GM18517 (cell line): ENCODE data around the gene ZNF143.
A peak's percentile ranks its signal among the peaks of the same experiment; 100 is the strongest.
"Not testable (repeated sequence)": the region's sequence is repeated elsewhere in the genome, so short reads cannot be mapped to it uniquely, and the experiment has no call there.

Experiments used
- ATAC-seq: cut with Tn5 transposase; IDR thresholded peaks from one replicate; pipeline ENCODE4 v1.9.1; 2021; ENCODE audit warnings: mild to moderate bottlenecking, moderate library complexity; ENCODE audit not compliant: unreplicated experiment

The ZNF143 gene

DNA sequence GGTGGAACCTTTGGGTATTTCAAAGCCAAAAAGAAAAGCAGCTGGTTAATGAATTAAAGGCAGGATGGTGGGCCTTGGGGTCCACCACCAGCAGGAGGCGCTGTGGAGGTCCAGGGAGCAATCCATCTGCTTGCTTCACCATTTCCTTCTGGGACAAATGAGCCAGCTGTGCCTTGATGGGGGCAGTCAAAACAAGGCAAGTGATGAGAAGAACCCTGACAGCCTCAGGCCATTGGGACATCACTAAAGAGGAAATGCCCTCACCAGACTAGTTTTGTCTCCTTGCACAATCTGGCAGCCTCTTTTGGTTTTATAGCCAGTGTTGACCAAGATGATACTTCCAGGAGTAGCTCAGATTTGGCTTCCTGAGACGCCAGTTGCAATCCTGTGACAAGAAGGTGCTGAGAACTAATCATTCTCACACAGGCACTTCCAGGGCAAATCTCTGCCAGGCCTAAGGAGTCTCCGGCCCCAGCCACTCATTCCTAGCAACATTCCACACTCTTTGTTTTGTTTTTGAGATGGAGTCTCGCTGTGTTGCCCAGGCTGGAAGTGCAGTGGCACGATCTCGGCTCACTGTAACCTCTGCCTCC is 74.5 kb downstream of the ZNF143 start:
- no peak for ATAC-seq

DNA sequence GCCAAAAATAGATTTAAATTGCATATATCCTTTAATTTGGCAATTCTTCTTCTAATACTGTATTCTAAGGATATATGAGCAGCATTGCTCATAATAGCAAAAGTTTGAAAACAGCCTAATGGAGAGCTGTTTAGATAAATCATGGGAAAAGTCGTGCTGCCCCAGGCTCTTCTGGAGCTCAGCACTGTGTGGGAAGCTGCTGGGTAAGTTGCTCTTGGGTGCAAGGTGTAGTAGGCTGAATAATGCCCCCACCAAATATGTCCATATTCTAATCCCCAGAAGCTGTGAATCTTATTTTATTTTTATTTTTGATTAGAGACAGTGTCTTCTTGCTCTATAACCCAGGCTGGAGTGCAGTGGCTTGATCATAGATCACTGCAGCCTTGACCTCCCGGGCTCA is 77.7 kb downstream of the ZNF143 start:
- no peak for ATAC-seq

DNA sequence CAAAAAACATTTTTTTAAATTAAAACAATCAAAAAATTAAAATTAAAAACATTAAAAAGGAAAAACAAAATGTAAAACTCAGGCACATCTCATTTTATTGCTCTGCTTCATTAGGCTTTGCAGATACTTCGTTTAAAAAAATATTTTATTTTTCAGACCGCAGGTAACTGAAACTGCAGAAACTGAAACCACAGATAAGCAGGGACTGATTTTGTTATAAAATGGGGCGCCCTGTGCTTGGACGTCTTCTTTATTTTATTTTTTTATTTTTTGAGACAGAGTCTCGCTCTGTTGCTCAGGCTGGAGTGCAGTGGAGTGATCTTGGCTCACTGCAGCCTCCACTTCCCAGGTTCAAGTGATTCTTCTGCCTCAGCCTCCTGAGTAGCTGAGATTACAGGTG is 88.4 kb downstream of the ZNF143 start:
- not testable (repeated sequence) for ATAC-seq

DNA sequence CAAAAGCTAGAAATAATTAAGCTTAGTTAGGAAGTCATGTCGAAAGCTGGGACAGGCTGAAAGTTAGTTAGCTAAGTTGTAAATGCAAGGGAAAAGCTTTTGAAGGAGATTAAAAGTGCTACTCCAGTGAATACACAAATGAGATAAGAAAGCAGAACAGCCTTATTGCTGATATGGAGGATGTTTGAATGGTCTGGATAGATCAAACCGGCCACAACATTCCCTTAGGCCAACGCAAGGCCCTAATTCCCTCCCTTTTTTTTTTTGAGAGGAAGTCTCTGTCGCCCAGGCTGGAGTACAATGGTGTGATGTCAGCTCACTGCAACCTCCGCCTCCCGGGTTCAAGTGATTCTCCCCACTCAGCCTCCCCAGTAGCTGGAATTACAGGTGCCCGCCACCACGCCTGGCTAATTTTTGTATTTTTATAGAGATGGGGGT is 89.4 kb downstream of the ZNF143 start:
- no peak for ATAC-seq

DNA sequence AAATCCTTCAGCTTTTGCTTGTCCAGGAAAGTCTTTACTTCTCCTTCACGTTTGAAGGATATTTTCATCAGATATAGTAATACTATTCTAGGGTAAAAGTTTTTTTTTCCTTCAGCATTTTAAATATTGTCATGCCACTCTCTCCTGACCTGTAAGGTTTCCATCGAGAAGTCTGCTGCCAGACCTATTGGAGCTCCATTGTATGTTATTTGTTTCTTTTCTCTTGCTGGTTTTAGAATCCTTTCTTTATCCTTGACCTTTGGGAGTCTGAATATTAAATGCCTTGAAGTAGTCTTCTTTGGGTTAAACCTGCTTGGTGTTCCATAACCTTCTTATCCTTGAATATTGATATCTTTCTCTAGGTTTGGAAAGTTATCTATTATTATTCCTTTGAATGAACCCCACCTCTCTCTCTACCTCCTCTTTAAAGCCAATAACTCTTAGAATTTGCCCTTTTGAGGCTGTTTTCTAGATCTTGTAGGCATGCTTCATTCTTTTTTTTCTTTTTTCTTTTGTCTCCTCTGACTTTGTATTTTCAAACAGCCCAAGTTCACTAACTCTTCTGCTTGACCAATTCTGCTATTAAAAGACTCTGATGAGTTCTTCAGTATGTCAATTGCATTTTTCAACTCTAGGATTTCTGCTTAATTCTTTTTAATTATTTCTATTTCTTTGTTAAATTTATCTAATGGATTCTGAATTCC is 100.6 kb downstream of the ZNF143 start:
- ATAC-seq = no peak

DNA sequence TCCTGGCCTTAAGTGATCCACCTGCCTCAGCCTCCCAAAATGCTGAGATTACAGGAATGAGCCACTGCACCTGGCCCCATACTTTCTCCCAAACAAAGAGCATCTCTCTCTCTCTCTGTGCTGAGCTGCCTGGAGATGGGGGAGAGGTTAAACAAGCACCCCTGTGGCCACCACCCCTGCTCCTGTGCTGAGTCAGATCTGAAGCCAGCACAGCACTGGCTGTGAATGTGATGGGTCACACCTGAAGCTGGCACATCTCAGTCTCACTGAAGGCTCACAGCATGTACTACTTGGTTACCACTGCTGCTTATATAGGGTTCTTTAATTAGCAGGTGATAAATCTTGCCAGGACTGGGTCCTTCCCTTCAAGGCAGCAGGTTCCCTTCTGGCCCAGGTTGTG is 101.9 kb downstream of the ZNF143 start:
- no peak for ATAC-seq

DNA sequence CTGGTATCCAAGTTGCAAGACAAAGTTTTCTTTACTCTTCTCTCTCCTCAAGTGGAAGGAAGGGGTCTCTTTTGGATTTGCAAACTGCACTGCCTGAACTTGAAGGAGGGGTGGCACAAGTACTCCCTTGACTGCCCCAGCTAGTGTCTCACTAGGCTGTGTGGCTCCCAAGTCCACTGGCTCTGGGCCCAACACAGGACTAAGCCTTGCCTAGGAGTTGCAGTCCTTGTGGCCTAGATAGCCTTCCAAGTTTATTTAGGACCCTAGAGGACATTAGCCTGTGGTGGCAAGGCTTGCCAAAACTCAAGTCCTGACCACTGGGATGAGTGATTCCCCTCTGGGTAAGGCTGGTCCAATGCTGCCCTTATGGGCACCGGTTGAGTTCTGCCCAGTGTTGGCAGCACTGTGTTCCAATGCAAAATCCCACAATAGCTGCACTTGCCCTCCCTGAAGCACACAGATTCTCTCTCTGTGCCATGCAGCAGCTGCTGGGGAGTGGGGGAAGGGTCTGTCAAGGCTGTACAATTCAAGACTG is 102.5 kb downstream of the ZNF143 start:
- no peak for ATAC-seq

DNA sequence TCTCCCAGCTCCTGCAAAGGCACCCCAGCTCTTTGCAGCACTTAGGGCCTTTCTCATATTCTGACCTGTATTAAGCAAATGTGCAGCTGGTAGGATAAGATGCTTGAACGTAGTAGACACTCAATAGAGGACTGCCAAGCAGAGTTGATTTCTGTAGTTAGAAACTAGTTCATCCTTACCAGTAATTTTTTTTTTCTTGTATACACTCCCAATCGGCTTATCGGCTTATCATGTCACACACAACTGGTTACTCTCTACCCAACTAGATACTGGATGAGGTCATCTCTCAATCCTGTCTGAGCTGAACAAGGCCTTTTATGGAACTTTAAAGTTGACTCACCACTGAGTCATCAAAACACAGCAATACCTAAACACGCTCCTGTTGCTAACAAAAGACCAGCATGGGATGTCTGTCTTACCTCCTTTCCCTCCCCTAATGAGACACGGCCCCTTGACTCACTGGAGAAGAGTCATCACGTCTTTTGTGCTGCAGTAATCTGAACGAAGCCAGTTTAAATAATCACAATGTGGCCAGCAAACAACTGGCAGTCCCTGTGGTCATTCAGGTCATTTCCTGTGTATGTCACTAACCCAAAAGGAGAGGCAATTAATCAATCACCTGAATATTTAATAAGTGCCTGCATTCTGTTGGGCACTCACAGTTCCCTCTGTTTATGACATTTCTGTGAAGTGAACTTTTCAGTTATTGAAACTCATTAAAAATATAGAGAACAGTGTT is 105.2 kb downstream of the ZNF143 start:
- ATAC-seq = peak; percentile 92

DNA sequence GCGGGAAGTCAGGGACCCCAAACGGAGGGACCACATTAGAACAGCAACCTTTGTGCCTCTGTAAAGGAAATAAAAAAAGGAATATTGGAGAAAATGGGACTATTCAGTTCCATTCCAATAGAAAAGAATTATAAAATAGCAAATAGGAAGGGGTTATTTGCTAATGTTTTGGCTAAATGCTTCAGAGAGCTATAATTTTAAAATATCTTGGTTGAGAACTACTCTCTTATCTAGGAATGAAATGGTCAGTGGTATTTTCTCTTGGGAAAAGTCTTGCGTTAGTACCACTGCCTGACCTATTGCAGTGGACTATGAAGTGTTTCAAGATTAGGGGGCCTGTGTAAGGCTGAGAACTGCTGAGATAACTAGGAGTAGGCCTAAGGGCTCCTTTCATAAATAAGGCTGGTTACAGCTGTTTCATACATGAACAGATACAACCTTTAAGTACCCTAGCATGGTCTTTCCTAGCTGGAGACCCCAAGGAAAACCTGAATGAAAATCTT is 105.8 kb downstream of the ZNF143 start:
- ATAC-seq = no peak

DNA sequence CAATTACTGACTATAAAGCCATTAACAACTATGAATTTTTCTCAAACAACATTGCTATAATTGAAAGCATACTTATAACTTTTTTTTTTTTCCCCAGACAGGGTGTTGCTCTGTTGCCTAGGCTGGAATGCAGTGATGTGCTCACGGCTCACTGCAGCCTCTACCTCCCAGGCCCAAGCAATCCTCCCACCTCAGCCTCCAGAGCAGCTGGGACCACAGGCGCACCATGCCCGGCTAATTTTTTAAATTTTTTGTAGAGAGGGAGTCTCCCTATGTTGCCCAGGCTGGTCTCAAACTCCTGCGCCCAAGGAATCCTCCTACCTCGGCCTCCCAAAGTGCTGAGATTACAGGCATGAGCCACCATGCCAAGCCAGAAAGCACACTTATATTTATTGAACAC is 106.6 kb downstream of the ZNF143 start:
- ATAC-seq = no peak

DNA sequence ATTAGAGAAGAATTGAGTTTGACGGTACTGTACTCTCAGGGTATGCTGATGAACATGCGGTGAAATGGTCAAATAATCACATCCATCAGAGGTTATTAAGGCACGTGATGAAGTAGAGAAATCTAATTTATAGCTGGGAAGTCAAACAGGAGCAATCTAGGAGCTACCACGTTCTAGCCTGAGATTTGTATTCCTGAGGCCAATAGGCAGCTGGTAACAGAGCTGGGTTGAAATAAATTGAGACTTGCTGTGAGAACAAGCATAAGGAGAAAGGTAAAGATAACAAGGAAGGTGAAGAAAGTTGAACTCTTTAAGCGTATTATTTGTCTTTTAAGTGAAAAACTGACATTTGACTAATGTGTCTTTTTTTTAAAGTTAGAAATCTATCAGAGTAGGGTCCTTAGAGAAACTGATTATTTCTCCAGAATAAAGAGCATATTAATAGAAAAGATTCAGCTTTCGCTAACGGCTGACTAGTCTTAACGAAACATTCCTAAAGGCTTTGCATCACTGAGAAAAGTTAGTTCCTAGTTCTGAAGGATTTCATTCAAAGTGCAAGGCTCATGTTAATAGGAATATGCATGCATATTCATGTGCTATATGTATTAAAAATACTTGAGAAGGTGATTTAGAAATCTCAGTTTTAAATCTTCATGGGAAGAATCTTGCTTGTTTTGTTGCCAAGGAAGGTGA is 107.5 kb downstream of the ZNF143 start:
- ATAC-seq = no peak

DNA sequence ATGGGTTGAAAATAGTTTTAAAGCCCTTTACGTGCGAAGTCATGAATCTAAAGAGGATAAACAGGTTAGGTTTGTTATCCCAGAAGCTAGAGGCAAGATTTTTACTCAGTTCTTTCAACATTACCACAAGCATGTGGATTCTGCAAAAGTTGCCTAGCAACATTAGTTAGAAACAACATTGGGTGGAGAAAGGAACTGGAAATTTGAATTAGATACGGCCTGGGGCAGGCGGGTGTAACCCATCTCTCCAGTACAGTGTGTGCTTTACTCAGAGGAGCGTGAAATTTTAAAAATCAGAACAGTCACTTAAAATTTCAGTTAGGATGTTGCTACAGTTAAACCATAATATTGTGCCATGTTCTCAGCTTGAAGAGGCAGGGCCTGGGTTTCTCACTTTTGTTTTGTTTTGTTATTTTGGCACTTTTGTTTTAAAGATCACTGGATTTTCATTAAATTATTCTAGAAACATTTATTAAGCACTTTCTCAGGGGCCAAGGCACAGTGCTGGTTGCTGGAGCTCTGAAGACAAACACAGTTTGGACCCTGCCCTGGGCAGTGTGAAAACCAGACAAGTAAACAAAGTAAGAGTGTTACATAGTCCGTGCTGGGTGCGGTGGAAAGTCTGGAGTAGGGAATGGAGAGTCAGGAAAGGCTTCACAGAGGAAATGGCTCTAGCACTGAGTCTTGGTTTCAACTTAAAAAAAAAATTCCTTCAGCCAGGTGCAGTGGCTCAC is 108.2 kb downstream of the ZNF143 start:
- no peak for ATAC-seq

DNA sequence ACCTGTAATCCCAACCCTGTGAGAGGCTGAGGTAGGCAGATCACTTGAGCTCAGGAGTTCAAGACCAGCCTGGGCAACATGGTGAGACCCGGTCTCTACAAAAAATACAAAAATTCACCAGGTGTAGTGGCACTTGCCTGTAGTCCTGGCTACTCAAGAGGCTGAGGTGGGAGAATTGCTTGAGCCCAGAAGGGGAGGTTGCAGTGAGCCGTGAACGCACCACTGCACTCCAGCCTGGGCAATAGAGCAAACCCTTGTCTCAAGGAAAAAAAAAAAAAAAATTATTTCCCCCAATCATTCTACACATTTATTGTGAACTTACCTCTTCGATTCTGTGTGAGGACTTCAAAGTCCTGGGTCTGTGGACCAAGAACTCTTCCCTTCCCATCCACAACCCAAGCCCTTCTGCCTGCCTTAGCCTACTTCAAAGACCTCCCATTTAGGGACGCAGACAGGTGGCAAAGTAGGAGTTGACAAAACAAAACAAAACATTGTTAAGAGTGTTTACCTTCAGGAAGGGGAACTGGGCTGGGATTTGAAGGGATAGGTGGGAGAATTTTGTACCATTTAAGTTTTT is 108.9 kb downstream of the ZNF143 start:
- ATAC-seq = no peak

DNA sequence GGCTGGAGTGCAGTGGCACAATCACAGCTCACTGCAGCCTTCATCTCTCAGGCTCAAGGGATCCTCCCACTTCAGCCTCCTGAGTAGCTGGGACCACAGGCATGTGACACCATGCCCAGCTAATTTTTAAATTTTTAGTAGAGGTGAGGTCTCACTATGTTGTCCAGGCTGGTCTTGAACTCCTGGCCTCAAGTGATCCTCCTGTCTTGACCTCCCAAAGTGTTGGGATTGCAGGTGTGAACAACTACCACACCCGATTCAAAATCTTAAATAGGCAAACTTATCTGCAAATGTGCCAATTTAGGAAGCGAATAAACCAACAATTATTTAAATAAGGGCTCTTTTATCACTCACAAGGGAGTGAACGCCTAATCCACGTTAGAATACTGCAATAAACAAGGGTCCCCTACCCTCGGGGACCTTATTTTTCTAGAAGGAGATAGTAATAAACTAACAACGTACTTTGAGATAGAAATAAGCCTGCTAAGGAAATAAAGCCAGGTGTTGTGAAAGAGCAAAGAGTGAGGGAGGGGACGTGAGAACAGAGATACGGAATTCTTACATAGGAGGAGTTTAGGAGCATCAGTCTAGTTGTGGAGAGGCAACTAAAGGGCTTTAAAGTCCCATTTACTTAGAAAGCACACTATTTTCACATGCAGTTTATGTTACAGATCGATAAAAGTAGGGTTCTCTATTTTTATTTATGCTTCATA is 109.7 kb downstream of the ZNF143 start:
- no peak for ATAC-seq

DNA sequence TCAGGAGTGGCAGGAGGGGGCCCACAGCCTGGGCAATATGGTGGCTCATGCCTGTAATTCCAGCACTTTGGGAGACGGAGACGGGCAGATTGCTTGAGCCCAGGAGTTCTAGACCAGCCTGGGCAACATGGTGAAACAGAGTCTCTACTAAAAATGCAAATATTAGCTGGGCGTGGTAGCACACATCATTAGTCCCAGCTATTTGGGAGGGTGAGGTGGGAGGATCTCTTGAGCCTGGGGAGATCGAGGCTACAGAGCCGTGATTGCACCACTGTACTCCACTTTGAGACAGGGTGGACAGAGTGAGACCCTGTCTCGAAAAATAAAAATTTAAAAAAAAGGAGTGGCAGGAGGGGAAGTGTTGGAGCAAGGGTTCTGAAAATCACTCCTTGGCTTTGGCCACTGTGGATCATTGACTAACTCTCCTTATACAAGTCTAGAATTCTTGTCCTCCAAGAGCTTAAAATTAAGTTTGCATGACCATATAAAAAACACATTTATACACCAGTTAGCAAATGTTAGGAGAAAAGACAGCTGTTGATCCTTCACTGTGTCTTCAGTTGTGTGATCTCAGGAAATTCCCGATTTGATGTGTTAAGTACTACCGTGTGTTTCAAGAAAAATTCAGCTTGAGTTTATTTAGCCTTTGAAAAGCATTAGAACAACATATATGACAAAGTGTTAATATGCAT is 110.4 kb downstream of the ZNF143 start:
- ATAC-seq = no peak

DNA sequence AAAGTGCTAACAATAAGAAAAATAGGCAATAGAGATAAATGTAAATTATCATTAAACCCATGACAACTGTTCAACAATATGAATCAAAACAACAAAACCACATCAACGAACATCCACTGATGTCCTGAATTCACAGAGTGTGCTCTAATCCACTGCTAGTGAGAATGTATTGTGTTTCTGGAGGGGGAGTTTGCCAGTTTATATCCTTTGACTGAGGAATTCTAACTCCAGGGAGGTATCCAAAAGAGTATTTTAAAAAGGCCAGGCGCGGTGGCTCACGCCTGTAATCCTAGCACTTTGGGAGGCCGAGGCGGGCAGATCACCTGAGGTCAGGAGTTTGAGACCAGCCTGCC is 110.9 kb downstream of the ZNF143 start:
- ATAC-seq = no peak

DNA sequence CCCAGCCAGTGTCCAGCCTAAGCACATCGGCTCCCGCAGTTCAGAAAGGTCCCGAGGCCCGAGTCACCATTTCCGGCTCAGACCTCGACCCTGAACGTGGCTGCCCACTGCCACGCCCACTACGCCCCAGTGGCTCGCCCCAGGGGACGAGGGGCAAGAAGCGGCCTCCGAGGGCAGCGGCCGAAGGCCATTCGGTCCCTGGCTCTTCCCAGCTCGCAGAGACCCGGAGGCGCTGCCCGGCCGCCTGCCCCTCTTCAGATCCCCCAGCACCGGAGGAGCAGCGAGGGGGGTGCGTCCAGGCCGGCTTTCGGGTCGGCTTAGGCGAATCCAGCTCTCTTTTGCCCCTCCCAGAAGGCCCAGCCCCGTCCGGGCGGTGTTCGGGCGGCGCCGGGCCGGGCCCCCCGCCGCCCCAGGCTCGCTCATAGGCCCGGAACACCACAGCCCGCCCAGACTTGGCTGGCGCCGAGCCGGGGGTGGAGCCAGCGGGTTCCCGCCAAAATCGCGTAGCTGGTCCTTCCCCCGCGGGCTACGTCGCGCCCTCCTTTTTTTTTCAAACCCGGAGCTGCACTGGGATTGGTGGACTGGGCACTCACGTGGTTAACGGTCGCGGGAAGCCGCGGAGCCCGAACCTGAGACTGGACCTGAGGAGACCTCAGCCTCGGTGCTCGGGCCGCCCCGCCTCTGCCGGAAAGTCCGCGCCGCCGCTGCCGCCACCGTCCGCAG is 112.4 kb downstream of the ZNF143 start, which contains the start of gene WEE1:
TSS of gene WEE1 (plus strand) at position 619 of the 723 bp plus-strand sequence. CDS start 264 bp downstream, outside the sequence.
- peak; percentile 76 for ATAC-seq
